HepG2 (cell line): ENCODE measurements around the gene ALK. TPM values are rescaled to one million over a fixed set of nuclear protein-coding genes. Genes with fewer than 3 reads are reported as not detected.
A peak's percentile ranks its signal among the peaks of the same experiment; 100 is the strongest.

Source experiments
- ATAC-seq: fragments of 200-7000 bp; cut with Tn5 transposase; 3 replicates; pipeline ENCODE4 v1.9.1; 2020; ENCODE audit warnings: mild to moderate bottlenecking, moderate library complexity
- BruUV-seq: library from RNA; stranded (reverse); fragments of 400-500 nt; replicated peaks from 2 replicates; lab custom pipeline; 2021; lab: Mats Ljungman, UMichigan
- CTCF ChIA-PET: fragments of 300-600 bp; formaldehyde crosslinking; extraction: SDS; loops from one replicate; lab custom pipeline; 2021; ENCODE audit warnings: low total read pairs, inconsistent platforms, low intra/inter-chr PET ratio; lab: Yijun Ruan, JAX
- POLR2A ChIA-PET: fragments of 350-600 bp; sonication (Branson Sonifier 250); formaldehyde crosslinking; loops from one replicate; lab custom pipeline; 2020; ENCODE audit warnings: antibody characterized with exemption, inconsistent platforms; lab: Yijun Ruan, JAX
- DNase-seq: peaks from one replicate; pipeline ENCODE4 v3.0.0-alpha.2; 2015; ENCODE audit warnings: low spot score
- FAIRE-seq: peaks from 3 replicates; lab custom pipeline; 2011; peaks lifted over from hg19 to GRCh38; lab: Jason Lieb, UNC
- H2AFZ ChIP-seq: one replicate; pipeline ENCODE4 v1.6.1; 2011; ENCODE audit warnings: low read length, inconsistent platforms
- H3K27ac ChIP-seq: fragments of 300-600 bp; 3 replicates; pipeline ENCODE4 v1.8.0; 2011; ENCODE audit warnings: mixed run types, mild to moderate bottlenecking, mixed read lengths, low read length, inconsistent platforms; ENCODE audit not compliant: insufficient read depth; ENCODE audit errors: extremely low read length
- H3K27me3 ChIP-seq, 2 experiments: fragments of 200-600 bp in 1 of 2; 2 replicates in 1 of 2; 3 replicates in 1 of 2; pipeline versions ENCODE4 v1.6.0 to v1.8.0; 2011; ENCODE audit warnings: low read length in 2 of 2, mild to moderate bottlenecking in 2 of 2, moderate library complexity in 2 of 2, inconsistent platforms in 1 of 2; ENCODE audit not compliant: insufficient read depth in 2 of 2, control insufficient read depth in 1 of 2
- H3K36me3 ChIP-seq, 2 experiments: fragments of 200-600 bp in 1 of 2; replicated peaks in 1 of 2; 2 replicates in 1 of 2; 3 replicates in 1 of 2; pipeline versions ENCODE4 v1.5.1 to v1.8.0; 2011; ENCODE audit warnings: low read length in 2 of 2, inconsistent platforms in 1 of 2; ENCODE audit not compliant: insufficient read depth in 2 of 2, control insufficient read depth in 1 of 2
- H3K4me1 ChIP-seq: 2 replicates; pipeline ENCODE4 v1.5.1; 2012; ENCODE audit warnings: low read length, inconsistent platforms; ENCODE audit not compliant: insufficient read depth
- H3K4me2 ChIP-seq: 2 replicates; pipeline ENCODE4 v1.6.0; 2011; ENCODE audit warnings: low read depth, low read length, inconsistent platforms
- H3K4me3 ChIP-seq, 3 experiments: fragments of 200-600 bp in 1 of 3; sonication (generic), shearing (Covaris generic) in 1 of 3; replicated peaks in 1 of 3; 2 replicates each; pipeline ENCODE4 v1.5.1; 2011 to 2016; ENCODE audit warnings: low read length in 3 of 3, inconsistent platforms in 2 of 3, low read depth in 2 of 3, mild to moderate bottlenecking in 2 of 3, control low read depth in 1 of 3, mixed read lengths in 1 of 3; ENCODE audit not compliant: insufficient read depth in 1 of 3
- H3K79me2 ChIP-seq: one replicate; pipeline ENCODE4 v1.6.1; 2011; ENCODE audit warnings: low read length, inconsistent platforms; ENCODE audit not compliant: insufficient read depth
- H3K9ac ChIP-seq: 2 replicates; pipeline ENCODE4 v1.6.0; 2011; ENCODE audit warnings: mild to moderate bottlenecking, low read depth, low read length, inconsistent platforms; ENCODE audit not compliant: insufficient read depth
- H3K9me3 ChIP-seq: 2 replicates; pipeline ENCODE4 v1.5.1; 2012; ENCODE audit warnings: mild to moderate bottlenecking, low read length
- H4K20me1 ChIP-seq: 2 replicates; pipeline ENCODE4 v1.6.0; 2011; ENCODE audit warnings: inconsistent platforms, mild to moderate bottlenecking, low read length, moderate library complexity; ENCODE audit not compliant: insufficient read depth
- BORCS8-MEF2B ChIP-seq: sonication (generic); formaldehyde crosslinking; IDR thresholded peaks from 2 replicates; pipeline ENCODE4 v1.8.0; 2022; ENCODE audit warnings: mild to moderate bottlenecking, missing genetic modification reagents
- CBX1 ChIP-seq: IDR thresholded peaks from one replicate; pipeline ENCODE4 v1.6.1; 2016; ENCODE audit warnings: antibody characterized with exemption, low read depth
- HOXD1 ChIP-seq: sonication (generic); formaldehyde crosslinking; IDR thresholded peaks from 2 replicates; pipeline ENCODE4 v1.5.0; 2020; ENCODE audit warnings: missing genetic modification reagents
- MAFK ChIP-seq, 2 experiments: IDR thresholded peaks in 1 of 2; conservative IDR thresholded peaks in 1 of 2; 2 replicates each; pipeline ENCODE4 v1.6.1; 2011; ENCODE audit warnings: improper control_type of control experiment in 2 of 2, low read length in 2 of 2
- MZF1 ChIP-seq: sonication (generic); formaldehyde crosslinking; IDR thresholded peaks from 2 replicates; pipeline ENCODE4 v1.8.1; 2023; ENCODE audit warnings: mild to moderate bottlenecking, missing genetic modification reagents, borderline replicate concordance
- ZNF333 ChIP-seq: sonication (generic); formaldehyde crosslinking; IDR thresholded peaks from 2 replicates; pipeline ENCODE4 v1.4.0; 2020; ENCODE audit warnings: mild to moderate bottlenecking, missing genetic modification reagents, borderline replicate concordance
- ZNF382 ChIP-seq: sonication (generic); formaldehyde crosslinking; IDR thresholded peaks from 2 replicates; pipeline ENCODE4 v1.5.0; 2020; ENCODE audit warnings: missing genetic modification reagents, mild to moderate bottlenecking, borderline replicate concordance
- ZNF552 ChIP-seq: sonication (generic); formaldehyde crosslinking; IDR thresholded peaks from 2 replicates; pipeline ENCODE4 v1.9.0; 2022; ENCODE audit warnings: missing genetic modification reagents, mild to moderate bottlenecking, borderline replicate concordance
- ZNF619 ChIP-seq: sonication (generic); formaldehyde crosslinking; IDR thresholded peaks from 2 replicates; pipeline ENCODE4 v1.4.0; 2020; ENCODE audit warnings: mild to moderate bottlenecking, missing genetic modification reagents
- ZNF83 ChIP-seq: sonication (generic); formaldehyde crosslinking; IDR thresholded peaks from 2 replicates; pipeline ENCODE4 v1.4.0; 2020; ENCODE audit warnings: missing genetic modification reagents, mild to moderate bottlenecking, borderline replicate concordance
- WGBS: methylation state at CpG from one replicate; pipeline ENCODE4 v1.1.6; 2017; ENCODE audit warnings: low lambda C conversion rate; 5-methylcytosine and 5-hydroxymethylcytosine counted together
- in situ Hi-C: cut with HindIII; loops from 2 replicates; pipeline ENCODE4 v1.10.0; 2017; ENCODE audit warnings: low pct_unique_long_range_greater_than_20kb; ENCODE audit not compliant: extremely low pct_ligation_motif_present
- intact Hi-C: fragments of 100-400 bp; cut with micrococcal nuclease; formaldehyde crosslinking; loops from one replicate; pipeline ENCODE4 v1.10.0; 2022; ENCODE audit not compliant: unreplicated experiment
- polyA plus RNA-seq, 8 experiments: library from polyadenylated mRNA; depleted of rRNA in 3 of 8; stranded (reverse) in 7 of 8; unstranded in 1 of 8; fragments of >200 nt; fragmentation: Illumina TruSeq in 4 of 8; extraction: Trizol in 4 of 8; gene quantifications; 2 replicates each; pipeline versions ENCODE4 v1.2.1 to v1.2.3, GENCODE V29; 2011 to 2016; ENCODE audit warnings: low read depth in 4 of 8, missing spikeins in 1 of 8, mixed read lengths in 1 of 8; ENCODE audit not compliant: insufficient read depth in 1 of 8
- total RNA-seq, 5 experiments: library from RNA; depleted of rRNA; stranded (reverse); fragments of >200 nt; fragmentation: Illumina TruSeq; extraction: Trizol; gene quantifications; 2 replicates each; pipeline ENCODE4 v1.2.3, GENCODE V29; 2016; ENCODE audit warnings: low read depth in 1 of 5
- TF ChIP-seq, protein P1 (sequence below): sonication (generic); formaldehyde crosslinking; conservative IDR thresholded peaks from 2 replicates; pipeline ENCODE4 v1.4.0; 2020; ENCODE audit warnings: mild to moderate bottlenecking, missing genetic modification reagents, moderate library complexity
- TF ChIP-seq, protein P2 (sequence below): IDR thresholded peaks from 2 replicates; pipeline ENCODE4 v1.6.1; 2012; ENCODE audit warnings: low read length, improper control_type of control experiment

ALK gene
- total and polyA plus RNA-seq, 2 of the 13 experiments (the other 11 are each of a cell fraction or from before 2014, with no cell fraction given): not detected

DNA sequence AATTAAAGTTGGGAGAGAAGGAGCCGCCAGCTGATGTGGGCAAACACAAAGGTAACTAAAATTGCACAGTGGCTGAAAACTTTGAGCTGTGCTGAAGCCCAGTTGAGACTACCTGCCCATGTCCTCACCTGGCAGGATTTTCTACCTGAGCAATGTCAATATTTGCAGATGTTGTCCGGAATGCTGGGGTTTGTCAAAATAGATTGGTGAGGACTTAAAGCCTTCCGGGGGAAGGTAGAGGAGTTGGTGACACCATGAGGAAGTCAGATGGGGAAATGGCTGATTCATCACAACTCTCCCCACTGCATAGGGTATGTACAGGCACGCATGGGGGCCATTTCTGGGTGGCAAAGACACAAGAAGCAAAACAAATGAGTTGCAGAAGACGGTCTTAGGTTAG, 114.9 kb downstream of the ALK start:
- Histone ChIP-seq H3K4me2 (no peak overlapping the region), H3K4me1 (no peaks in the 10 kb centered on the region), H2AFZ (no peak overlapping the region), H4K20me1 (no peaks in the 10 kb centered on the region), H3K27ac (no peak overlapping the region)
- ChIA-PET POLR2A (no interaction called here), CTCF (no interaction called here)
- 10% methylated on average over 5 of the region's 5 CpGs for WGBS
- no peak for FAIRE-seq
- TF ChIP-seq HOXD1 (no peak), MAFK (conservative IDR thresholded peaks at IDR 0.05 in 1 of 2, IDR thresholded peaks at IDR 0.05 in 1 of 2; ENCODE audit: low read length in 2 of 2) (0 out of 4 replicates have a peak, but pooled peaks of 1 of the 2 experiments have one; percentile 3)
- TF ChIP-seq, protein P1, sequence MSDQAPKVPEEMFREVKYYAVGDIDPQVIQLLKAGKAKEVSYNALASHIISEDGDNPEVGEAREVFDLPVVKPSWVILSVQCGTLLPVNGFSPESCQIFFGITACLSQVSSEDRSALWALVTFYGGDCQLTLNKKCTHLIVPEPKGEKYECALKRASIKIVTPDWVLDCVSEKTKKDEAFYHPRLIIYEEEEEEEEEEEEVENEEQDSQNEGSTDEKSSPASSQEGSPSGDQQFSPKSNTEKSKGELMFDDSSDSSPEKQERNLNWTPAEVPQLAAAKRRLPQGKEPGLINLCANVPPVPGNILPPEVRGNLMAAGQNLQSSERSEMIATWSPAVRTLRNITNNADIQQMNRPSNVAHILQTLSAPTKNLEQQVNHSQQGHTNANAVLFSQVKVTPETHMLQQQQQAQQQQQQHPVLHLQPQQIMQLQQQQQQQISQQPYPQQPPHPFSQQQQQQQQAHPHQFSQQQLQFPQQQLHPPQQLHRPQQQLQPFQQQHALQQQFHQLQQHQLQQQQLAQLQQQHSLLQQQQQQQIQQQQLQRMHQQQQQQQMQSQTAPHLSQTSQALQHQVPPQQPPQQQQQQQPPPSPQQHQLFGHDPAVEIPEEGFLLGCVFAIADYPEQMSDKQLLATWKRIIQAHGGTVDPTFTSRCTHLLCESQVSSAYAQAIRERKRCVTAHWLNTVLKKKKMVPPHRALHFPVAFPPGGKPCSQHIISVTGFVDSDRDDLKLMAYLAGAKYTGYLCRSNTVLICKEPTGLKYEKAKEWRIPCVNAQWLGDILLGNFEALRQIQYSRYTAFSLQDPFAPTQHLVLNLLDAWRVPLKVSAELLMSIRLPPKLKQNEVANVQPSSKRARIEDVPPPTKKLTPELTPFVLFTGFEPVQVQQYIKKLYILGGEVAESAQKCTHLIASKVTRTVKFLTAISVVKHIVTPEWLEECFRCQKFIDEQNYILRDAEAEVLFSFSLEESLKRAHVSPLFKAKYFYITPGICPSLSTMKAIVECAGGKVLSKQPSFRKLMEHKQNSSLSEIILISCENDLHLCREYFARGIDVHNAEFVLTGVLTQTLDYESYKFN (CRISPR knock-in tag): no peak
- TF ChIP-seq, all 625 proteins: peak for 1
- Histone ChIP-seq H3K27me3 (no peaks in the 10 kb centered on the region), H3K36me3 (no peaks in the 10 kb centered on the region), H3K79me2 (no peaks in the 10 kb centered on the region), H3K4me3 (no peak overlapping the region), H3K9me3 (no peaks in the 10 kb centered on the region), H3K9ac (no peak overlapping the region)
- intact Hi-C loops: no loop called here
- ATAC-seq: no peak
- BruUV-seq: no TSS peak
- in situ Hi-C loops: no loop called here
- no peak for DNase-seq

DNA sequence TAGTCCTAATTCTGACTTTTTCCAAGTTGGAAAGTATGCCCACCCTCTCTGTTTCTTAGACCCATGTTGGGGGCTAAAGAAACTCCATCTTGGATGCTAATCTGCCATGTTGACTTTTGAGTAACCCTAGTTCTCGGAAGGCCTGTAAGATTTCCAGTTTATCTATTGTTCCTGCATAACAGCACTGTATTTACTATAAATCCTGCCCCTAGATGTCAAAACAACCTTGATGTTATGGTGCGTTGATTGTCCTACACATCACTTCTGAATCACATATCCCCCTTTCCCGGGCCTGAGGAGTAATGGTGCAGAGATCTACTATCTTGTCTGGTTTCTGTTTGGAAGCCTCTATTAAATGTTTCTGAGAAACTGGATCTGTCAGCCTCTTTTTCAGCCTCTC, 116.7 kb downstream of the ALK start:
- in situ Hi-C loops: no loop called here
- intact Hi-C loops: no loop called here
- BruUV-seq: no TSS peak
- Histone ChIP-seq H3K27ac (no peak overlapping the region), H3K36me3 (no peaks in the 10 kb centered on the region), H3K4me3 (no peak overlapping the region), H3K79me2 (no peaks in the 10 kb centered on the region), H3K9ac (no peak overlapping the region), H3K9me3 (no peaks in the 10 kb centered on the region), H3K4me1 (no peaks in the 10 kb centered on the region), H2AFZ (no peak overlapping the region), H4K20me1 (no peaks in the 10 kb centered on the region), H3K4me2 (no peak overlapping the region), H3K27me3 (no peaks in the 10 kb centered on the region)
- FAIRE-seq: no peak
- ChIA-PET POLR2A (no interaction called here), CTCF (no interaction called here)
- WGBS: 14% methylated on average over 3 of the region's 3 CpGs
- no peak for ATAC-seq
- no peak for DNase-seq
- TF ChIP-seq MZF1 (no peak), BORCS8-MEF2B (CRISPR knock-in tag) (no peak), CBX1 (no peak), ZNF619 (CRISPR knock-in tag) (no peak), ZNF552 (no peak), ZNF333 (CRISPR knock-in tag) (no peak), ZNF83 (CRISPR knock-in tag) (no peak), ZNF382 (CRISPR knock-in tag) (no peak)
- TF ChIP-seq, protein P2, sequence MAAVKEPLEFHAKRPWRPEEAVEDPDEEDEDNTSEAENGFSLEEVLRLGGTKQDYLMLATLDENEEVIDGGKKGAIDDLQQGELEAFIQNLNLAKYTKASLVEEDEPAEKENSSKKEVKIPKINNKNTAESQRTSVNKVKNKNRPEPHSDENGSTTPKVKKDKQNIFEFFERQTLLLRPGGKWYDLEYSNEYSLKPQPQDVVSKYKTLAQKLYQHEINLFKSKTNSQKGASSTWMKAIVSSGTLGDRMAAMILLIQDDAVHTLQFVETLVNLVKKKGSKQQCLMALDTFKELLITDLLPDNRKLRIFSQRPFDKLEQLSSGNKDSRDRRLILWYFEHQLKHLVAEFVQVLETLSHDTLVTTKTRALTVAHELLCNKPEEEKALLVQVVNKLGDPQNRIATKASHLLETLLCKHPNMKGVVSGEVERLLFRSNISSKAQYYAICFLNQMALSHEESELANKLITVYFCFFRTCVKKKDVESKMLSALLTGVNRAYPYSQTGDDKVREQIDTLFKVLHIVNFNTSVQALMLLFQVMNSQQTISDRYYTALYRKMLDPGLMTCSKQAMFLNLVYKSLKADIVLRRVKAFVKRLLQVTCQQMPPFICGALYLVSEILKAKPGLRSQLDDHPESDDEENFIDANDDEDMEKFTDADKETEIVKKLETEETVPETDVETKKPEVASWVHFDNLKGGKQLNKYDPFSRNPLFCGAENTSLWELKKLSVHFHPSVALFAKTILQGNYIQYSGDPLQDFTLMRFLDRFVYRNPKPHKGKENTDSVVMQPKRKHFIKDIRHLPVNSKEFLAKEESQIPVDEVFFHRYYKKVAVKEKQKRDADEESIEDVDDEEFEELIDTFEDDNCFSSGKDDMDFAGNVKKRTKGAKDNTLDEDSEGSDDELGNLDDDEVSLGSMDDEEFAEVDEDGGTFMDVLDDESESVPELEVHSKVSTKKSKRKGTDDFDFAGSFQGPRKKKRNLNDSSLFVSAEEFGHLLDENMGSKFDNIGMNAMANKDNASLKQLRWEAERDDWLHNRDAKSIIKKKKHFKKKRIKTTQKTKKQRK: no peak
